IPS-15b (cell line): ENCODE measurements around the gene LZTR1.
"Not testable (repeated sequence)": the region's sequence is repeated elsewhere in the genome, so short reads cannot be mapped to it uniquely, and the experiment has no call there.

Experiments used
- H3K27me3 ChIP-seq: one replicate; pipeline ENCODE4 v1.6.1; 2013; ENCODE audit warnings: low read length; ENCODE audit not compliant: control insufficient read depth, insufficient read depth
- H3K36me3 ChIP-seq: one replicate; pipeline ENCODE4 v1.6.1; 2013; ENCODE audit warnings: low read length; ENCODE audit not compliant: control insufficient read depth, insufficient read depth
- H3K4me1 ChIP-seq: one replicate; pipeline ENCODE4 v1.6.1; 2013; ENCODE audit warnings: mild to moderate bottlenecking, low read length; ENCODE audit not compliant: control insufficient read depth, insufficient read depth
- H3K4me3 ChIP-seq: one replicate; pipeline ENCODE4 v1.5.1; 2013; ENCODE audit warnings: low read depth, low read length
- H3K9ac ChIP-seq: one replicate; pipeline ENCODE4 v1.6.1; 2013; ENCODE audit warnings: low read depth, mild to moderate bottlenecking, low read length
- H3K9me3 ChIP-seq: one replicate; pipeline ENCODE4 v1.6.1; 2013; ENCODE audit warnings: mild to moderate bottlenecking, low read length; ENCODE audit not compliant: control insufficient read depth, insufficient read depth

The LZTR1 gene

GRCh38 chr22:20964090-20964798, 17.9 kb upstream of the LZTR1 start:
- Histone ChIP-seq H3K9ac (no peak overlapping the region), H3K36me3 (no peaks in the 10 kb centered on the region), H3K4me3 (no peak overlapping the region), H3K9me3 (no peaks in the 10 kb centered on the region), H3K27me3 (peaks cover 67% of the 10 kb centered on the region), H3K4me1 (peaks cover 7% of the 10 kb centered on the region)

- Histone ChIP-seq H3K36me3 (no peaks in the 10 kb centered on the region), H3K9me3 (no peaks in the 10 kb centered on the region), H3K4me1 (peaks cover 7% of the 10 kb centered on the region), H3K9ac (no peak overlapping the region), H3K27me3 (peaks cover 72% of the 10 kb centered on the region), H3K4me3 (no peak overlapping the region)
These were observed 17.3 kb upstream of the LZTR1 start for GRCh38 chr22:20964799-20965103.

- no peak overlapping the region for H3K9ac ChIP-seq
These were observed 16.8 kb upstream of the LZTR1 start for GRCh38 chr22:20965104-20965887.

GRCh38 chr22:20965888-20966855, 15.9 kb upstream of the LZTR1 start:
- H3K27me3 ChIP-seq = peaks cover 85% of the 10 kb centered on the region
- peaks cover 7% of the 10 kb centered on the region for H3K4me1 ChIP-seq

More at GRCh38 chr22:20965104-20965887, 16.8 kb upstream of the LZTR1 start:
- no peaks in the 10 kb centered on the region for H3K36me3 ChIP-seq
- H3K9me3 ChIP-seq = no peaks in the 10 kb centered on the region
- H3K4me1 ChIP-seq = peaks cover 7% of the 10 kb centered on the region
- H3K4me3 ChIP-seq = peak overlapping the region; percentile 30
- H3K27me3 ChIP-seq = peaks cover 78% of the 10 kb centered on the region

GRCh38 chr22:20966883-20967696, 15.0 kb upstream of the LZTR1 start, which contains the start of gene AIFM3:
TSS of gene AIFM3 (plus strand) at chr22:20967255. CDS start at chr22:20967945, 690 bp downstream.
- H3K4me1 ChIP-seq = peaks cover 7% of the 10 kb centered on the region
- no peaks in the 10 kb centered on the region for H3K36me3 ChIP-seq
- peak within 1 kb of the TSS; percentile 18 for H3K4me3 ChIP-seq
- H3K9ac ChIP-seq = no peak within 1 kb of the TSS
- no peaks in the 10 kb centered on the region for H3K9me3 ChIP-seq
- H3K27me3 ChIP-seq = peaks cover 85% of the 10 kb centered on the region

More at GRCh38 chr22:20965888-20966855, 15.9 kb upstream of the LZTR1 start:
- H3K9me3 ChIP-seq = no peaks in the 10 kb centered on the region
- H3K36me3 ChIP-seq = no peaks in the 10 kb centered on the region
- no peak overlapping the region for H3K9ac ChIP-seq
- no peak overlapping the region for H3K4me3 ChIP-seq

GRCh38 chr22:20967697-20968211, 14.3 kb upstream of the LZTR1 start:
- Histone ChIP-seq H3K4me1 (peaks cover 7% of the 10 kb centered on the region), H3K9ac (no peak overlapping the region), H3K9me3 (no peaks in the 10 kb centered on the region), H3K27me3 (peaks cover 86% of the 10 kb centered on the region), H3K4me3 (no peak overlapping the region), H3K36me3 (no peaks in the 10 kb centered on the region)

- H3K4me1 ChIP-seq = peaks cover 7% of the 10 kb centered on the region
- H3K27me3 ChIP-seq = peaks cover 83% of the 10 kb centered on the region
- H3K9me3 ChIP-seq = no peaks in the 10 kb centered on the region
- no peak overlapping the region for H3K9ac ChIP-seq
- peak overlapping the region; percentile 18 for H3K4me3 ChIP-seq
- no peaks in the 10 kb centered on the region for H3K36me3 ChIP-seq
These were observed 13.7 kb upstream of the LZTR1 start for GRCh38 chr22:20968281-20968977.

- Histone ChIP-seq H3K36me3 (no peaks in the 10 kb centered on the region), H3K4me3 (no peak overlapping the region), H3K27me3 (peaks cover 78% of the 10 kb centered on the region), H3K9ac (no peak overlapping the region), H3K4me1 (peaks cover 4% of the 10 kb centered on the region), H3K9me3 (no peaks in the 10 kb centered on the region)
These were observed 11.0 kb upstream of the LZTR1 start for GRCh38 chr22:20970939-20971657.

GRCh38 chr22:20972014-20972694, 9.9 kb upstream of the LZTR1 start:
- not testable (repeated sequence) for H3K9ac ChIP-seq, H3K36me3 ChIP-seq, H3K9me3 ChIP-seq, H3K4me3 ChIP-seq, H3K4me1 ChIP-seq
- peaks cover 75% of the 10 kb centered on the region for H3K27me3 ChIP-seq
